Measurements from ENCODE around the gene DUSP14. TPM values are rescaled to one million over a fixed set of nuclear protein-coding genes. Genes with fewer than 3 reads are reported as not detected.
A peak's percentile ranks its signal among the peaks of the same experiment; 100 is the strongest.

DUSP14 gene
- total and polyA plus RNA-seq, 2 of the 13 experiments (the other 11 are each of a cell fraction or from before 2014, with no cell fraction given): 33.5 to 39.8 TPM

GRCh38 chr17:37506678-37507077, 17.0 kb downstream of the DUSP14 start (continued):
- no peak for TF ChIP-seq ZNF773 (CRISPR knock-in tag; IDR thresholded peaks at IDR 0.05; ENCODE audit: borderline replicate concordance)
- TF ChIP-seq, protein P1, sequence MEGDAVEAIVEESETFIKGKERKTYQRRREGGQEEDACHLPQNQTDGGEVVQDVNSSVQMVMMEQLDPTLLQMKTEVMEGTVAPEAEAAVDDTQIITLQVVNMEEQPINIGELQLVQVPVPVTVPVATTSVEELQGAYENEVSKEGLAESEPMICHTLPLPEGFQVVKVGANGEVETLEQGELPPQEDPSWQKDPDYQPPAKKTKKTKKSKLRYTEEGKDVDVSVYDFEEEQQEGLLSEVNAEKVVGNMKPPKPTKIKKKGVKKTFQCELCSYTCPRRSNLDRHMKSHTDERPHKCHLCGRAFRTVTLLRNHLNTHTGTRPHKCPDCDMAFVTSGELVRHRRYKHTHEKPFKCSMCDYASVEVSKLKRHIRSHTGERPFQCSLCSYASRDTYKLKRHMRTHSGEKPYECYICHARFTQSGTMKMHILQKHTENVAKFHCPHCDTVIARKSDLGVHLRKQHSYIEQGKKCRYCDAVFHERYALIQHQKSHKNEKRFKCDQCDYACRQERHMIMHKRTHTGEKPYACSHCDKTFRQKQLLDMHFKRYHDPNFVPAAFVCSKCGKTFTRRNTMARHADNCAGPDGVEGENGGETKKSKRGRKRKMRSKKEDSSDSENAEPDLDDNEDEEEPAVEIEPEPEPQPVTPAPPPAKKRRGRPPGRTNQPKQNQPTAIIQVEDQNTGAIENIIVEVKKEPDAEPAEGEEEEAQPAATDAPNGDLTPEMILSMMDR (CRISPR knock-in tag; IDR thresholded peaks at IDR 0.05): peak; percentile 44
- TF ChIP-seq, protein P2, sequence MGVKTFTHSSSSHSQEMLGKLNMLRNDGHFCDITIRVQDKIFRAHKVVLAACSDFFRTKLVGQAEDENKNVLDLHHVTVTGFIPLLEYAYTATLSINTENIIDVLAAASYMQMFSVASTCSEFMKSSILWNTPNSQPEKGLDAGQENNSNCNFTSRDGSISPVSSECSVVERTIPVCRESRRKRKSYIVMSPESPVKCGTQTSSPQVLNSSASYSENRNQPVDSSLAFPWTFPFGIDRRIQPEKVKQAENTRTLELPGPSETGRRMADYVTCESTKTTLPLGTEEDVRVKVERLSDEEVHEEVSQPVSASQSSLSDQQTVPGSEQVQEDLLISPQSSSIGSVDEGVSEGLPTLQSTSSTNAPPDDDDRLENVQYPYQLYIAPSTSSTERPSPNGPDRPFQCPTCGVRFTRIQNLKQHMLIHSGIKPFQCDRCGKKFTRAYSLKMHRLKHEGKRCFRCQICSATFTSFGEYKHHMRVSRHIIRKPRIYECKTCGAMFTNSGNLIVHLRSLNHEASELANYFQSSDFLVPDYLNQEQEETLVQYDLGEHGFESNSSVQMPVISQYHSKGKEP (CRISPR knock-in tag; IDR thresholded peaks at IDR 0.05): no peak
- peak; percentile 38; the same call in 1 of the 2 replicates for TF ChIP-seq RAD21 (CRISPR knock-in tag; IDR thresholded peaks at IDR 0.05)
- no peak for TF ChIP-seq BATF2 (CRISPR knock-in tag; IDR thresholded peaks at IDR 0.05)
- TF ChIP-seq ZNF777 (CRISPR knock-in tag; IDR thresholded peaks at IDR 0.05): no peak
- peak; percentile 37; the same call in 1 of the 2 replicates for TF ChIP-seq STAG1 (CRISPR knock-in tag; IDR thresholded peaks at IDR 0.05)
- TF ChIP-seq AGO2 (optimal IDR thresholded peaks at IDR 0.05; ENCODE audit: low read depth, low read length): no peak
- TF ChIP-seq ZZZ3 (CRISPR knock-in tag; IDR thresholded peaks at IDR 0.05; ENCODE audit: borderline replicate concordance): no peak

GRCh38 chr17:37507111-37507510, 17.4 kb downstream of the DUSP14 start:
- intact Hi-C loops (cut with micrococcal nuclease; ENCODE audit: unreplicated experiment) (no loop called here), in situ Hi-C loops (cut with HindIII; ENCODE audit: extremely low pct_ligation_motif_present, low pct_unique_long_range_greater_than_20kb) (no loop called here)
- Histone ChIP-seq H3K9ac (ENCODE audit: insufficient read depth, low read depth, low read length) (no peak overlapping the region), H3K4me1 (ENCODE audit: insufficient read depth, low read length) (peaks cover 43% of the 10 kb centered on the region), H3K27ac (ENCODE audit: extremely low read length, insufficient read depth, low read length) (no peak overlapping the region), H3K79me2 (ENCODE audit: insufficient read depth, low read length) (peaks cover 79% of the 10 kb centered on the region), H3K36me3 (replicated peaks in 1 of 2; ENCODE audit: control insufficient read depth in 1 of 2, insufficient read depth in 2 of 2, low read length in 2 of 2) (peaks cover 7 to 20% of the 10 kb centered on the region in 2 experiments; a peak in 4 of 5 replicates), H3K9me3 (ENCODE audit: low read length) (no peaks in the 10 kb centered on the region), H4K20me1 (ENCODE audit: insufficient read depth, low read length) (0 out of 2 replicates have a peak, but pooled peaks cover 8% of the 10 kb centered on the region), H3K4me3 (replicated peaks in 1 of 3; ENCODE audit: insufficient read depth in 1 of 3, low read depth in 2 of 3, low read length in 3 of 3) (no peak overlapping the region), H3K4me2 (ENCODE audit: low read depth, low read length) (no peak overlapping the region), H2AFZ (ENCODE audit: low read length) (no peak overlapping the region), H3K27me3 (ENCODE audit: control insufficient read depth in 1 of 2, insufficient read depth in 2 of 2, low read length in 2 of 2) (no peaks in the 10 kb centered on the region)
- TF ChIP-seq CERS6 (CRISPR knock-in tag; IDR thresholded peaks at IDR 0.05): no peak
- no peak for TF ChIP-seq JUND (CRISPR knock-in tag; IDR thresholded peaks at IDR 0.05)
- no peak for TF ChIP-seq ZFP41 (CRISPR knock-in tag; IDR thresholded peaks at IDR 0.05; ENCODE audit: borderline replicate concordance)
- TF ChIP-seq SOX5 (CRISPR knock-in tag; IDR thresholded peaks at IDR 0.05; ENCODE audit: borderline replicate concordance): no peak
- TF ChIP-seq ZNF619 (CRISPR knock-in tag; IDR thresholded peaks at IDR 0.05): no peak
- TF ChIP-seq ZNF256 (CRISPR knock-in tag; conservative IDR thresholded peaks at IDR 0.05): no peak
- TF ChIP-seq TFAP4 (IDR thresholded peaks at IDR 0.05; ENCODE audit: borderline replicate concordance, low read depth): no peak
- ChIA-PET CTCF (ENCODE audit: low intra/inter-chr PET ratio, low total read pairs) (interaction anchor here (1.1 to 1.2 kb wide), 2 partner anchors 18 to 69 kb away, joined by 3 to 4 read pairs; partner anchors contain the start of gene DUSP14), POLR2A (no interaction called here)
- DNase-seq (ENCODE audit: low spot score) (no peak), FAIRE-seq (no peak), ATAC-seq (no peak)
- BruUV-seq (replicated peaks): no TSS peak
- WGBS (ENCODE audit: low lambda C conversion rate): 100% methylated on average over 5 of the region's 9 CpGs

Measured in HepG2 (cell line).